Astrocyte (in vitro differentiated cells and primary cell): Measurements from ENCODE around the gene CENPT. TPM values are rescaled to one million over a fixed set of nuclear protein-coding genes. Genes with fewer than 3 reads are reported as not detected.

Experiments used
- DNase-seq: peaks from one replicate; pipeline ENCODE4 v3.0.0-alpha.2; 2010; ENCODE audit warnings: low read depth
- FAIRE-seq: peaks from 2 replicates; lab custom pipeline; 2011; peaks lifted over from hg19 to GRCh38; lab: Jason Lieb, UNC
- H2AFZ ChIP-seq: 2 replicates; pipeline ENCODE4 v1.6.0; 2012; ENCODE audit warnings: low read depth, low read length, inconsistent platforms
- H3K27ac ChIP-seq: 2 replicates; pipeline ENCODE4 v1.5.1; 2011; ENCODE audit warnings: low read depth, low read length, inconsistent platforms
- H3K27me3 ChIP-seq: 2 replicates; pipeline ENCODE4 v1.6.0; 2011; ENCODE audit warnings: low read length, inconsistent platforms; ENCODE audit not compliant: insufficient read depth
- H3K36me3 ChIP-seq: 2 replicates; pipeline ENCODE4 v1.5.1; 2011; ENCODE audit warnings: low read length, inconsistent platforms; ENCODE audit not compliant: insufficient read depth
- H3K4me1 ChIP-seq: 2 replicates; pipeline ENCODE4 v1.5.1; 2011; ENCODE audit warnings: low read length, inconsistent platforms; ENCODE audit not compliant: insufficient read depth
- H3K4me2 ChIP-seq: 2 replicates; pipeline ENCODE4 v1.6.0; 2012; ENCODE audit warnings: low read length, inconsistent platforms
- H3K4me3 ChIP-seq: 2 replicates; pipeline ENCODE4 v1.5.1; 2011; ENCODE audit warnings: low read depth, mild to moderate bottlenecking, low read length, inconsistent platforms; ENCODE audit not compliant: insufficient read depth
- H3K79me2 ChIP-seq: 2 replicates; pipeline ENCODE4 v1.6.0; 2012; ENCODE audit warnings: mild to moderate bottlenecking, low read length, inconsistent platforms; ENCODE audit not compliant: insufficient read depth
- H3K9ac ChIP-seq: 2 replicates; pipeline ENCODE4 v1.6.0; 2012; ENCODE audit warnings: mild to moderate bottlenecking, low read length, inconsistent platforms
- H3K9me3 ChIP-seq: 2 replicates; pipeline ENCODE4 v1.5.1; 2012; ENCODE audit warnings: low read depth, mild to moderate bottlenecking, low read length, inconsistent platforms; ENCODE audit not compliant: insufficient read depth
- H4K20me1 ChIP-seq: 2 replicates; pipeline ENCODE4 v1.6.0; 2012; ENCODE audit warnings: low read length, inconsistent platforms; ENCODE audit not compliant: insufficient read depth
- H3K27ac Mint-ChIP-seq: one replicate; pipeline ENCODE4 v1.8.0; 2021; ENCODE audit warnings: mild to moderate bottlenecking, mixed read lengths; ENCODE audit not compliant: unreplicated experiment
- H3K27me3 Mint-ChIP-seq: one replicate; pipeline ENCODE4 v1.8.0; 2021; ENCODE audit warnings: low read depth, mixed read lengths; ENCODE audit not compliant: unreplicated experiment
- H3K36me3 Mint-ChIP-seq: one replicate; pipeline ENCODE4 v1.8.0; 2021; ENCODE audit warnings: low read depth, mixed read lengths; ENCODE audit not compliant: unreplicated experiment
- H3K4me1 Mint-ChIP-seq: one replicate; pipeline ENCODE4 v1.8.0; 2021; ENCODE audit warnings: low read depth, mixed read lengths; ENCODE audit not compliant: unreplicated experiment
- H3K4me3 Mint-ChIP-seq: one replicate; pipeline ENCODE4 v1.8.0; 2021; ENCODE audit warnings: mild to moderate bottlenecking, moderate library complexity, mixed read lengths; ENCODE audit not compliant: unreplicated experiment
- H3K9me3 Mint-ChIP-seq: one replicate; pipeline ENCODE4 v1.8.0; 2021; ENCODE audit warnings: mild to moderate bottlenecking, mixed read lengths; ENCODE audit not compliant: unreplicated experiment
- EZH2 ChIP-seq: IDR thresholded peaks from 2 replicates; pipeline ENCODE4 v1.6.1; 2012; ENCODE audit warnings: mild to moderate bottlenecking, low read length, inconsistent platforms; ENCODE audit not compliant: insufficient read depth
- total RNA-seq: library from RNA; stranded (reverse); gene quantifications from 2 replicates; pipeline ENCODE4 v1.2.1, GENCODE V29; 2021
- TF ChIP-seq, protein P1 (sequence below): IDR thresholded peaks from 2 replicates; pipeline ENCODE4 v1.5.1; 2011; ENCODE audit warnings: low read depth, mild to moderate bottlenecking, inconsistent platforms, low read length, moderate library complexity; ENCODE audit not compliant: insufficient read depth

The CENPT gene
- total RNA-seq, 1 donor from 2014 or later = 79.3 TPM

- FAIRE-seq = no peak
- Histone ChIP-seq H4K20me1 (peaks cover 20% of the 10 kb centered on the region), H2AFZ (peak overlapping the region; percentile 18), H3K9me3 (no peaks in the 10 kb centered on the region), H3K27me3 (no peaks in the 10 kb centered on the region), H3K4me1 (peaks cover 23% of the 10 kb centered on the region), H3K9ac (peak overlapping the region; percentile 69), H3K36me3 (no peaks in the 10 kb centered on the region), H3K4me2 (peak overlapping the region; percentile 87), H3K4me3 (peak overlapping the region; percentile 56), H3K27ac (peak overlapping the region; percentile 19), H3K79me2 (peaks cover 38% of the 10 kb centered on the region)
- Mint-ChIP-seq H3K27ac (no peak overlapping the region), H3K27me3 (no peaks in the 10 kb centered on the region), H3K36me3 (peaks cover 2% of the 10 kb centered on the region), H3K4me3 (peak overlapping the region; percentile 88), H3K4me1 (peaks cover 2% of the 10 kb centered on the region), H3K9me3 (no peaks in the 10 kb centered on the region)
- TF ChIP-seq, protein P1, sequence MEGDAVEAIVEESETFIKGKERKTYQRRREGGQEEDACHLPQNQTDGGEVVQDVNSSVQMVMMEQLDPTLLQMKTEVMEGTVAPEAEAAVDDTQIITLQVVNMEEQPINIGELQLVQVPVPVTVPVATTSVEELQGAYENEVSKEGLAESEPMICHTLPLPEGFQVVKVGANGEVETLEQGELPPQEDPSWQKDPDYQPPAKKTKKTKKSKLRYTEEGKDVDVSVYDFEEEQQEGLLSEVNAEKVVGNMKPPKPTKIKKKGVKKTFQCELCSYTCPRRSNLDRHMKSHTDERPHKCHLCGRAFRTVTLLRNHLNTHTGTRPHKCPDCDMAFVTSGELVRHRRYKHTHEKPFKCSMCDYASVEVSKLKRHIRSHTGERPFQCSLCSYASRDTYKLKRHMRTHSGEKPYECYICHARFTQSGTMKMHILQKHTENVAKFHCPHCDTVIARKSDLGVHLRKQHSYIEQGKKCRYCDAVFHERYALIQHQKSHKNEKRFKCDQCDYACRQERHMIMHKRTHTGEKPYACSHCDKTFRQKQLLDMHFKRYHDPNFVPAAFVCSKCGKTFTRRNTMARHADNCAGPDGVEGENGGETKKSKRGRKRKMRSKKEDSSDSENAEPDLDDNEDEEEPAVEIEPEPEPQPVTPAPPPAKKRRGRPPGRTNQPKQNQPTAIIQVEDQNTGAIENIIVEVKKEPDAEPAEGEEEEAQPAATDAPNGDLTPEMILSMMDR = no peak
- TF ChIP-seq EZH2 = no peak
- DNase-seq = no peak
Measured at GRCh38 chr16:67892375-67892774, 44.9 kb upstream of the CENPT start.

- H3K9me3 Mint-ChIP-seq = no peaks in the 10 kb centered on the region
- no peak overlapping the region for H3K4me3 Mint-ChIP-seq
- Histone ChIP-seq H3K27me3 (no peaks in the 10 kb centered on the region), H3K79me2 (peaks cover 2% of the 10 kb centered on the region), H3K4me2 (no peak overlapping the region), H3K4me1 (peaks cover 12% of the 10 kb centered on the region), H3K4me3 (no peak overlapping the region), H3K36me3 (peaks cover 5% of the 10 kb centered on the region), H3K27ac (no peak overlapping the region), H4K20me1 (peaks cover 20% of the 10 kb centered on the region), H3K9me3 (no peaks in the 10 kb centered on the region), H2AFZ (no peak overlapping the region), H3K9ac (no peak overlapping the region)
- peaks cover 4% of the 10 kb centered on the region for H3K4me1 Mint-ChIP-seq
- no peak for DNase-seq
- no peaks in the 10 kb centered on the region for H3K27me3 Mint-ChIP-seq
- TF ChIP-seq EZH2 = no peak
- TF ChIP-seq, protein P1 = no peak
- H3K27ac Mint-ChIP-seq = no peak overlapping the region
- H3K36me3 Mint-ChIP-seq = peaks cover 11% of the 10 kb centered on the region
- FAIRE-seq = no peak
Measured at GRCh38 chr16:67888331-67888730, 40.8 kb upstream of the CENPT start.

- peaks cover 7% of the 10 kb centered on the region for H3K4me1 Mint-ChIP-seq
- Histone ChIP-seq H3K9me3 (no peaks in the 10 kb centered on the region), H3K27ac (no peak overlapping the region), H3K79me2 (no peaks in the 10 kb centered on the region), H3K4me1 (peaks cover 6% of the 10 kb centered on the region), H3K27me3 (no peaks in the 10 kb centered on the region), H2AFZ (no peak overlapping the region), H4K20me1 (peaks cover 31% of the 10 kb centered on the region), H3K36me3 (peaks cover 11% of the 10 kb centered on the region), H3K9ac (no peak overlapping the region), H3K4me3 (no peak overlapping the region), H3K4me2 (no peak overlapping the region)
- peaks cover 16% of the 10 kb centered on the region for H3K36me3 Mint-ChIP-seq
- H3K27ac Mint-ChIP-seq = no peak overlapping the region
- no peak for FAIRE-seq
- H3K4me3 Mint-ChIP-seq = no peak overlapping the region
- TF ChIP-seq, protein P1 = no peak
- no peak for TF ChIP-seq EZH2
- no peaks in the 10 kb centered on the region for H3K9me3 Mint-ChIP-seq
- H3K27me3 Mint-ChIP-seq = no peaks in the 10 kb centered on the region
- DNase-seq = no peak
Measured at GRCh38 chr16:67886387-67886786, 38.9 kb upstream of the CENPT start.
